ENCODE results near the gene AK5.

DNA sequence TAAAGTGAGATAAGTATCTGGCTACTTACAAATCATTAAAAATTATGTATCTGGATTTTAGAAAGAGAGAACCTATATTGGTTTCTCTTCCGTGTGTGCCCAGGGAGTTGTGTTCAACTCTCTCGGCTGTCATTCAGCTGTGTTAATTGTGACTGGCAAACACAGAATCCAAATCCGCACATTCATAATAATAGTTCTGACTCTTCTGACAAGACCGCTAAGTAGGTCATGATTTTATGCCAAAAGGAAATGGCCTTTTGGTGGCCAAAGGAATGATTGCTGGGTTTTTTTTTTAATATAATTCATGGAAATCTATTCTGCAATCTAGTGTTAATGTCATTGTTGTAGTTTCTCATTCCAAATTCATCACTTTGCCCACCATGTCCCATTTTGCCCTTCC is 110.7 kb downstream of the AK5 start:
- TF ChIP-seq, protein P1, sequence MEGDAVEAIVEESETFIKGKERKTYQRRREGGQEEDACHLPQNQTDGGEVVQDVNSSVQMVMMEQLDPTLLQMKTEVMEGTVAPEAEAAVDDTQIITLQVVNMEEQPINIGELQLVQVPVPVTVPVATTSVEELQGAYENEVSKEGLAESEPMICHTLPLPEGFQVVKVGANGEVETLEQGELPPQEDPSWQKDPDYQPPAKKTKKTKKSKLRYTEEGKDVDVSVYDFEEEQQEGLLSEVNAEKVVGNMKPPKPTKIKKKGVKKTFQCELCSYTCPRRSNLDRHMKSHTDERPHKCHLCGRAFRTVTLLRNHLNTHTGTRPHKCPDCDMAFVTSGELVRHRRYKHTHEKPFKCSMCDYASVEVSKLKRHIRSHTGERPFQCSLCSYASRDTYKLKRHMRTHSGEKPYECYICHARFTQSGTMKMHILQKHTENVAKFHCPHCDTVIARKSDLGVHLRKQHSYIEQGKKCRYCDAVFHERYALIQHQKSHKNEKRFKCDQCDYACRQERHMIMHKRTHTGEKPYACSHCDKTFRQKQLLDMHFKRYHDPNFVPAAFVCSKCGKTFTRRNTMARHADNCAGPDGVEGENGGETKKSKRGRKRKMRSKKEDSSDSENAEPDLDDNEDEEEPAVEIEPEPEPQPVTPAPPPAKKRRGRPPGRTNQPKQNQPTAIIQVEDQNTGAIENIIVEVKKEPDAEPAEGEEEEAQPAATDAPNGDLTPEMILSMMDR (conservative IDR thresholded peaks at IDR 0.05; ENCODE audit: low read depth, low read length), result no peak
- TF ChIP-seq POLR2A (IDR thresholded peaks at IDR 0.05; ENCODE audit: low read depth, low read length) (no peak), MAFK (IDR thresholded peaks at IDR 0.05; ENCODE audit: low read depth, low read length) (no peak), CEBPB (IDR thresholded peaks at IDR 0.05; ENCODE audit: low read depth, low read length) (no peak), MXI1 (IDR thresholded peaks at IDR 0.05; ENCODE audit: borderline replicate concordance, low read depth, low read length) (no peak), RCOR1 (IDR thresholded peaks at IDR 0.05; ENCODE audit: insufficient replicate concordance, low read length) (no peak), NFE2L2 (IDR thresholded peaks at IDR 0.05; ENCODE audit: low read depth, low read length) (no peak), FOS (IDR thresholded peaks at IDR 0.05; ENCODE audit: low read depth, low read length) (no peak), BHLHE40 (IDR thresholded peaks at IDR 0.05; ENCODE audit: low read depth, low read length) (no peak), SMC3 (IDR thresholded peaks at IDR 0.05; ENCODE audit: low read depth, low read length) (no peak)
- TF ChIP-seq, protein P2, sequence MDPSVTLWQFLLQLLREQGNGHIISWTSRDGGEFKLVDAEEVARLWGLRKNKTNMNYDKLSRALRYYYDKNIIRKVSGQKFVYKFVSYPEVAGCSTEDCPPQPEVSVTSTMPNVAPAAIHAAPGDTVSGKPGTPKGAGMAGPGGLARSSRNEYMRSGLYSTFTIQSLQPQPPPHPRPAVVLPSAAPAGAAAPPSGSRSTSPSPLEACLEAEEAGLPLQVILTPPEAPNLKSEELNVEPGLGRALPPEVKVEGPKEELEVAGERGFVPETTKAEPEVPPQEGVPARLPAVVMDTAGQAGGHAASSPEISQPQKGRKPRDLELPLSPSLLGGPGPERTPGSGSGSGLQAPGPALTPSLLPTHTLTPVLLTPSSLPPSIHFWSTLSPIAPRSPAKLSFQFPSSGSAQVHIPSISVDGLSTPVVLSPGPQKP (IDR thresholded peaks at IDR 0.05; ENCODE audit: borderline replicate concordance, low read depth, low read length), result no peak
- TF ChIP-seq, protein P3, sequence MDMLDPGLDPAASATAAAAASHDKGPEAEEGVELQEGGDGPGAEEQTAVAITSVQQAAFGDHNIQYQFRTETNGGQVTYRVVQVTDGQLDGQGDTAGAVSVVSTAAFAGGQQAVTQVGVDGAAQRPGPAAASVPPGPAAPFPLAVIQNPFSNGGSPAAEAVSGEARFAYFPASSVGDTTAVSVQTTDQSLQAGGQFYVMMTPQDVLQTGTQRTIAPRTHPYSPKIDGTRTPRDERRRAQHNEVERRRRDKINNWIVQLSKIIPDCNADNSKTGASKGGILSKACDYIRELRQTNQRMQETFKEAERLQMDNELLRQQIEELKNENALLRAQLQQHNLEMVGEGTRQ (IDR thresholded peaks at IDR 0.05; ENCODE audit: low read depth, low read length), result no peak
